HepG2 (cell line): ENCODE data around the gene KCNH6. TPM values are rescaled to one million over a fixed set of nuclear protein-coding genes. Genes with fewer than 3 reads are reported as not detected.

ENCODE experiments used
- GABPA ChIP-seq, 2 experiments: IDR thresholded peaks; 2 replicates each; pipeline ENCODE4 v1.6.1; 2011 to 2016; ENCODE audit warnings: low read depth in 2 of 2, low read length in 1 of 2, missing biosample characterization in 1 of 2, missing genetic modification characterization in 1 of 2
- PITX1 ChIP-seq: sonication (generic); formaldehyde crosslinking; IDR thresholded peaks from 2 replicates; pipeline ENCODE4 v1.5.1; 2020; ENCODE audit warnings: mild to moderate bottlenecking, missing genetic modification reagents
- ZBTB4 ChIP-seq: sonication (generic); formaldehyde crosslinking; IDR thresholded peaks from 2 replicates; pipeline ENCODE4 v1.4.0; 2020; ENCODE audit warnings: missing genetic modification reagents, mild to moderate bottlenecking, borderline replicate concordance
- ZBTB49 ChIP-seq: sonication (generic); formaldehyde crosslinking; IDR thresholded peaks from 2 replicates; pipeline ENCODE4 v1.4.0; 2020; ENCODE audit warnings: missing genetic modification reagents, borderline replicate concordance
- ZNF136 ChIP-seq: sonication (generic); formaldehyde crosslinking; IDR thresholded peaks from 2 replicates; pipeline ENCODE4 v1.8.1; 2022; ENCODE audit warnings: low read depth, mild to moderate bottlenecking, moderate library complexity, missing genetic modification reagents
- ZNF274 ChIP-seq: sonication (generic); formaldehyde crosslinking; IDR thresholded peaks from 2 replicates; pipeline ENCODE4 v1.5.1; 2020; ENCODE audit warnings: mild to moderate bottlenecking, missing genetic modification reagents
- ZNF512B ChIP-seq: sonication (generic); formaldehyde crosslinking; IDR thresholded peaks from 2 replicates; pipeline ENCODE4 v1.5.1; 2020; ENCODE audit warnings: missing genetic modification reagents, mild to moderate bottlenecking, borderline replicate concordance
- polyA plus RNA-seq, 8 experiments: library from polyadenylated mRNA; depleted of rRNA in 3 of 8; stranded (reverse) in 7 of 8; unstranded in 1 of 8; fragments of >200 nt; fragmentation: Illumina TruSeq in 4 of 8; extraction: Trizol in 4 of 8; gene quantifications; 2 replicates each; pipeline versions ENCODE4 v1.2.1 to v1.2.3, GENCODE V29; 2011 to 2016; ENCODE audit warnings: low read depth in 4 of 8, missing spikeins in 1 of 8, mixed read lengths in 1 of 8; ENCODE audit not compliant: insufficient read depth in 1 of 8
- total RNA-seq, 5 experiments: library from RNA; depleted of rRNA; stranded (reverse); fragments of >200 nt; fragmentation: Illumina TruSeq; extraction: Trizol; gene quantifications; 2 replicates each; pipeline ENCODE4 v1.2.3, GENCODE V29; 2016; ENCODE audit warnings: low read depth in 1 of 5
- TF ChIP-seq, protein P1 (sequence below): sonication (generic); formaldehyde crosslinking; IDR thresholded peaks from 2 replicates; pipeline ENCODE4 v1.4.0; 2020; ENCODE audit warnings: mild to moderate bottlenecking, missing genetic modification reagents, borderline replicate concordance
- TF ChIP-seq, protein P2 (sequence below): sonication (generic); formaldehyde crosslinking; IDR thresholded peaks from 2 replicates; pipeline ENCODE4 v1.4.0; 2020; ENCODE audit warnings: low read depth, mild to moderate bottlenecking, missing genetic modification reagents

Gene KCNH6
- total and polyA plus RNA-seq, 2 of the 13 experiments (the other 11 are each of a cell fraction or from before 2014, with no cell fraction given), result 0.05 to 0.18 TPM

DNA sequence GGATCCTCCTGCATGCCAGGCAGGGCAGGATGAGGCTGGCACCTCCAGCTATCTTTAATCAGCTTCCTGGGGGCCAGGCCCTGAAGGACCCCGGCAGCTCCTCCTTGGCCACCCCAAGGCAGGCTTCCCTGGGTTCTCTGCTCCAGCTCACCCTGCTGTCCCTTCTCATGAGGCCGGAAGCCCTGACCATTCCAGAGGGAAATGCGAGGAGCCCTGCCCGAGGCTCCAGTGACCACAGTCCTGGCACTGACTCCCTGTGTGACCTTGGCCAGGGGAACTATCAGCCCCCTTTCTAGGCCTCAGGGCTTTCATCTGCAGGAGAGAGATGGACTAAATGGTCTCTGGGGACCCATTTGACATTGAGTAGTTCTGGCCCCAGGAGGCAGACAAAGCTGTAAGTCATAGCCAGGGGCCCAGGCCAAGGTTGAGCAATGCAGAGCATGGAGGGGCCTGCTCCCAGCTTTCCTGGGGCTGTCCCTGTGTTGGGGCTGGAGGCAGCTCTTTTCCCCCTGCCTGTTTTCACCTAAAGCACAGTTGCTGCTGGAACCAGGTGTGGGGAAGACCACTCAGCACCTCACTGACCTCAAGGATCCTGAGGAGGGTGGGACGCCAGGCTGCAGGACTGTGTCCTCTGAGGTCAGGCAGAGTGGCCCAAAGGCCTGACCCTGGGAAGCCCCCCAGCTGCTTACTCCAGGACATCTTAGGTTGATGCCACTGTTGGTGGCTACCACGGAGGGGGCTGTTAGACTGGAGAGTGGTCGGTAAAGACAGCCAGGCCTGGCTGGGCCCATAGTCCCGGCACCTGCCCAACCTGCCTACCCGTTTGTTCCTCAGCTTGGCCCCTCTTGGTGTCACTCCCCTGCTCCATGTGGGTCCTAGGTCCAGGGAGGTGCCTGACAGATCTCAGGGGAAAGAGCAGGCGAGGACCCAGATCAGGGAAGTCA, 8.1 kb downstream of the KCNH6 start (continued):
- TF ChIP-seq, protein P1, sequence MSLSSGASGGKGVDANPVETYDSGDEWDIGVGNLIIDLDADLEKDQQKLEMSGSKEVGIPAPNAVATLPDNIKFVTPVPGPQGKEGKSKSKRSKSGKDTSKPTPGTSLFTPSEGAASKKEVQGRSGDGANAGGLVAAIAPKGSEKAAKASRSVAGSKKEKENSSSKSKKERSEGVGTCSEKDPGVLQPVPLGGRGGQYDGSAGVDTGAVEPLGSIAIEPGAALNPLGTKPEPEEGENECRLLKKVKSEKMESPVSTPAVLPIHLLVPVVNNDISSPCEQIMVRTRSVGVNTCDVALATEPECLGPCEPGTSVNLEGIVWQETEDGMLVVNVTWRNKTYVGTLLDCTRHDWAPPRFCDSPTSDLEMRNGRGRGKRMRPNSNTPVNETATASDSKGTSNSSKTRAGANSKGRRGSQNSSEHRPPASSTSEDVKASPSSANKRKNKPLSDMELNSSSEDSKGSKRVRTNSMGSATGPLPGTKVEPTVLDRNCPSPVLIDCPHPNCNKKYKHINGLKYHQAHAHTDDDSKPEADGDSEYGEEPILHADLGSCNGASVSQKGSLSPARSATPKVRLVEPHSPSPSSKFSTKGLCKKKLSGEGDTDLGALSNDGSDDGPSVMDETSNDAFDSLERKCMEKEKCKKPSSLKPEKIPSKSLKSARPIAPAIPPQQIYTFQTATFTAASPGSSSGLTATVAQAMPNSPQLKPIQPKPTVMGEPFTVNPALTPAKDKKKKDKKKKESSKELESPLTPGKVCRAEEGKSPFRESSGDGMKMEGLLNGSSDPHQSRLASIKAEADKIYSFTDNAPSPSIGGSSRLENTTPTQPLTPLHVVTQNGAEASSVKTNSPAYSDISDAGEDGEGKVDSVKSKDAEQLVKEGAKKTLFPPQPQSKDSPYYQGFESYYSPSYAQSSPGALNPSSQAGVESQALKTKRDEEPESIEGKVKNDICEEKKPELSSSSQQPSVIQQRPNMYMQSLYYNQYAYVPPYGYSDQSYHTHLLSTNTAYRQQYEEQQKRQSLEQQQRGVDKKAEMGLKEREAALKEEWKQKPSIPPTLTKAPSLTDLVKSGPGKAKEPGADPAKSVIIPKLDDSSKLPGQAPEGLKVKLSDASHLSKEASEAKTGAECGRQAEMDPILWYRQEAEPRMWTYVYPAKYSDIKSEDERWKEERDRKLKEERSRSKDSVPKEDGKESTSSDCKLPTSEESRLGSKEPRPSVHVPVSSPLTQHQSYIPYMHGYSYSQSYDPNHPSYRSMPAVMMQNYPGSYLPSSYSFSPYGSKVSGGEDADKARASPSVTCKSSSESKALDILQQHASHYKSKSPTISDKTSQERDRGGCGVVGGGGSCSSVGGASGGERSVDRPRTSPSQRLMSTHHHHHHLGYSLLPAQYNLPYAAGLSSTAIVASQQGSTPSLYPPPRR (CRISPR knock-in tag), result peak; percentile 92
- TF ChIP-seq PITX1 (CRISPR knock-in tag) (peak; percentile 91), ZNF512B (CRISPR knock-in tag) (0 out of 2 replicates have a peak, but pooled peaks have one; percentile 39), GABPA (IDR thresholded peaks at IDR 0.05; ENCODE audit: low read depth, low read length) (no peak), GABPA (CRISPR knock-in tag; IDR thresholded peaks at IDR 0.05; ENCODE audit: low read depth) (peak; percentile 65; the same call in 1 of the 2 replicates), ZNF274 (CRISPR knock-in tag) (peak; percentile 52; the same call in 1 of the 2 replicates), ZBTB4 (peak; percentile 40; the same call in 1 of the 2 replicates), ZBTB49 (peak; percentile 70; the same call in 1 of the 2 replicates), ZNF136 (peak; percentile 74; the same call in 1 of the 2 replicates)
- TF ChIP-seq, protein P2, sequence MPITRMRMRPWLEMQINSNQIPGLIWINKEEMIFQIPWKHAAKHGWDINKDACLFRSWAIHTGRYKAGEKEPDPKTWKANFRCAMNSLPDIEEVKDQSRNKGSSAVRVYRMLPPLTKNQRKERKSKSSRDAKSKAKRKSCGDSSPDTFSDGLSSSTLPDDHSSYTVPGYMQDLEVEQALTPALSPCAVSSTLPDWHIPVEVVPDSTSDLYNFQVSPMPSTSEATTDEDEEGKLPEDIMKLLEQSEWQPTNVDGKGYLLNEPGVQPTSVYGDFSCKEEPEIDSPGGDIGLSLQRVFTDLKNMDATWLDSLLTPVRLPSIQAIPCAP (CRISPR knock-in tag), result no peak
